GM18867 (cell line): ENCODE measurements around the gene RPL11.
"Not testable (repeated sequence)": the region's sequence is repeated elsewhere in the genome, so short reads cannot be mapped to it uniquely, and the experiment has no call there.

Source experiments
- ATAC-seq: cut with Tn5 transposase; IDR thresholded peaks from one replicate; pipeline ENCODE4 v1.9.1; 2021; ENCODE audit warnings: mild to moderate bottlenecking, moderate library complexity; ENCODE audit not compliant: unreplicated experiment

RPL11 gene

GRCh38 chr1:23684415-23684814, 7.2 kb upstream of the RPL11 start:
- no peak for ATAC-seq

- ATAC-seq: not testable (repeated sequence)
Measured at GRCh38 chr1:23685197-23685596, 6.4 kb upstream of the RPL11 start.

- ATAC-seq: not testable (repeated sequence)
Measured at GRCh38 chr1:23687680-23688079, 3.9 kb upstream of the RPL11 start.

GRCh38 chr1:23688281-23688680, 3.3 kb upstream of the RPL11 start:
- ATAC-seq: not testable (repeated sequence)

GRCh38 chr1:23692308-23692871, 784 bp downstream of the RPL11 start:
- no peak for ATAC-seq

GRCh38 chr1:23693599-23693998, 2.0 kb downstream of the RPL11 start:
- ATAC-seq: no peak

- no peak for ATAC-seq
Measured at GRCh38 chr1:23694371-23694770, 2.8 kb downstream of the RPL11 start.

- ATAC-seq: no peak
Measured at GRCh38 chr1:23695667-23696066, 4.1 kb downstream of the RPL11 start.

- no peak for ATAC-seq
Measured at GRCh38 chr1:23696335-23696989, 4.9 kb downstream of the RPL11 start.

- no peak for ATAC-seq
Measured at GRCh38 chr1:23698466-23698865, 6.9 kb downstream of the RPL11 start.

GRCh38 chr1:23699280-23700179, 7.9 kb downstream of the RPL11 start:
- ATAC-seq: no peak

- ATAC-seq: no peak
Measured at GRCh38 chr1:23701310-23701709, 9.7 kb downstream of the RPL11 start.

GRCh38 chr1:23701996-23702395, 10.4 kb downstream of the RPL11 start:
- no peak for ATAC-seq

- ATAC-seq: no peak
Measured at GRCh38 chr1:23704834-23705495, 13.4 kb downstream of the RPL11 start.

- no peak for ATAC-seq
Measured at GRCh38 chr1:23709229-23709628, 17.6 kb downstream of the RPL11 start.

GRCh38 chr1:23718482-23718881, 26.9 kb downstream of the RPL11 start:
- no peak for ATAC-seq

GRCh38 chr1:23719162-23719820, 27.7 kb downstream of the RPL11 start:
- no peak for ATAC-seq

- peak; percentile 70 for ATAC-seq
Measured at GRCh38 chr1:23720256-23720995, 28.8 kb downstream of the RPL11 start.

- ATAC-seq: no peak
Measured at GRCh38 chr1:23722652-23723051, 31.0 kb downstream of the RPL11 start.

GRCh38 chr1:23726686-23727085, 35.1 kb downstream of the RPL11 start:
- ATAC-seq: no peak
